ENCODE results near the gene PTGDS. TPM values are rescaled to one million over a fixed set of nuclear protein-coding genes. Genes with fewer than 3 reads are reported as not detected.
A peak's percentile ranks its signal among the peaks of the same experiment; 100 is the strongest.

PTGDS gene
- total RNA-seq, 1 experiment from 2014 or later, result not detected

GRCh38 chr9:136957901-136958300, 19.4 kb upstream of the PTGDS start:
- DNase-seq (ENCODE audit: low read depth), result no peak

- DNase-seq (ENCODE audit: low read depth), result no peak
These were observed 18.8 kb upstream of the PTGDS start for GRCh38 chr9:136958473-136958872.

- DNase-seq (ENCODE audit: low read depth), result no peak
These were observed 18.1 kb upstream of the PTGDS start for GRCh38 chr9:136958898-136959850.

- no peak for DNase-seq (ENCODE audit: low read depth)
These were observed 16.9 kb upstream of the PTGDS start for GRCh38 chr9:136960212-136960937.

GRCh38 chr9:136960938-136961275, 16.4 kb upstream of the PTGDS start:
- DNase-seq (ENCODE audit: low read depth), result no peak

- no peak for DNase-seq (ENCODE audit: low read depth)
These were observed 15.8 kb upstream of the PTGDS start for GRCh38 chr9:136961279-136962065.

GRCh38 chr9:136962163-136962562, 15.1 kb upstream of the PTGDS start:
- DNase-seq (ENCODE audit: low read depth), result no peak

- no peak for DNase-seq (ENCODE audit: low read depth)
These were observed 14.5 kb upstream of the PTGDS start for GRCh38 chr9:136962701-136963248.

GRCh38 chr9:136963341-136963740, 14.0 kb upstream of the PTGDS start:
- DNase-seq (ENCODE audit: low read depth), result no peak

- DNase-seq (ENCODE audit: low read depth), result no peak
These were observed 13.6 kb upstream of the PTGDS start for GRCh38 chr9:136963751-136964150.

GRCh38 chr9:136964171-136964689, 13.1 kb upstream of the PTGDS start:
- DNase-seq (ENCODE audit: low read depth), result no peak

- no peak for DNase-seq (ENCODE audit: low read depth)
These were observed 12.4 kb upstream of the PTGDS start for GRCh38 chr9:136964833-136965422.

GRCh38 chr9:136965771-136966484, 11.4 kb upstream of the PTGDS start:
- peak; percentile 31 for DNase-seq (ENCODE audit: low read depth)

GRCh38 chr9:136968333-136969127, 8.8 kb upstream of the PTGDS start:
- no peak for DNase-seq (ENCODE audit: low read depth)

- no peak for DNase-seq (ENCODE audit: low read depth)
These were observed 8.2 kb upstream of the PTGDS start for GRCh38 chr9:136969150-136969549.

- no peak for DNase-seq (ENCODE audit: low read depth)
These were observed 7.5 kb upstream of the PTGDS start for GRCh38 chr9:136969774-136970173.

- no peak for DNase-seq (ENCODE audit: low read depth)
These were observed 6.9 kb upstream of the PTGDS start for GRCh38 chr9:136970361-136970760.

- no peak for DNase-seq (ENCODE audit: low read depth)
These were observed 5.6 kb upstream of the PTGDS start for GRCh38 chr9:136971746-136972145.

- DNase-seq (ENCODE audit: low read depth), result no peak
These were observed 5.0 kb upstream of the PTGDS start for GRCh38 chr9:136972335-136972734.

GRCh38 chr9:136972743-136973142, 4.6 kb upstream of the PTGDS start:
- no peak for DNase-seq (ENCODE audit: low read depth)
